ENCODE data around the gene CD53. TPM values are rescaled to one million over a fixed set of nuclear protein-coding genes. Genes with fewer than 3 reads are reported as not detected.
A peak's percentile ranks its signal among the peaks of the same experiment; 100 is the strongest.

CD53 gene
- total and polyA plus RNA-seq, 9 of the 15 experiments (the other 6 are each of a cell fraction or from before 2014, with no cell fraction given) = 63.5 to 220 (median 131) TPM

GRCh38 chr1:110890474-110891196 lies 17.7 kb downstream of the CD53 start (continued):
- no peak for TF ChIP-seq BCLAF1 (IDR thresholded peaks at IDR 0.05; ENCODE audit: borderline replicate concordance in 1 of 2, control insufficient read depth in 1 of 2, low read depth in 2 of 2, low read length in 1 of 2)
- 0 out of 2 replicates have a peak, but pooled peaks have one; percentile 7 for TF ChIP-seq BCOR (IDR thresholded peaks at IDR 0.05)
- TF ChIP-seq PHF21A (IDR thresholded peaks at IDR 0.05; ENCODE audit: borderline replicate concordance, low read depth) = no peak
- TF ChIP-seq KLF1 (tag; IDR thresholded peaks at IDR 0.05) = no peak
- TF ChIP-seq HMBOX1 (IDR thresholded peaks at IDR 0.05) = peak; percentile 47; the same call in 1 of the 2 replicates
- no peak for TF ChIP-seq MCM3 (IDR thresholded peaks at IDR 0.05)
- TF ChIP-seq RBM34 (IDR thresholded peaks at IDR 0.05; ENCODE audit: borderline replicate concordance, insufficient read depth, low read length) = no peak
- TF ChIP-seq TFAM (CRISPR knock-in tag; conservative IDR thresholded peaks at IDR 0.05) = no peak
- TF ChIP-seq DIDO1 (tag; IDR thresholded peaks at IDR 0.05; ENCODE audit: low read depth) = no peak
- no peak for TF ChIP-seq ZNF280A (IDR thresholded peaks at IDR 0.05; ENCODE audit: low read depth, partially characterized antibody)
- TF ChIP-seq TCF3 (CRISPR knock-in tag; IDR thresholded peaks at IDR 0.05) = peak; percentile 75
- TF ChIP-seq MEIS2 (IDR thresholded peaks at IDR 0.05; ENCODE audit: partially characterized antibody) = no peak
- TF ChIP-seq ELK1 (CRISPR knock-in tag; IDR thresholded peaks at IDR 0.05) = no peak
- TF ChIP-seq MLLT1 (IDR thresholded peaks at IDR 0.05) = peak in 1 of 2 experiments; percentile 58; a peak in 1 of 4 replicates
- TF ChIP-seq NBN (IDR thresholded peaks at IDR 0.05; ENCODE audit: low read depth) = peak; percentile 33; the same call in 1 of the 2 replicates

Measured in K562 (cell line).